Mucosa of descending colon (tissue), 3 donors: Measurements from ENCODE around the gene PARP8. TPM values are rescaled to one million over a fixed set of nuclear protein-coding genes. Genes with fewer than 3 reads are reported as not detected.

Source experiments
- ATAC-seq: fragments of 200-7000 bp; cut with Tn5 transposase; one replicate; pipeline ENCODE4 v1.9.1; 2020; ENCODE audit warnings: mild to moderate bottlenecking, moderate library complexity
- DNase-seq, 3 donors: peaks; one replicate each; pipeline ENCODE4 v3.0.0-alpha.2; 2020
- H3K36me3 ChIP-seq: fragments of 200-600 bp; one replicate; pipeline ENCODE4 v1.8.0; 2021; ENCODE audit warnings: low read depth, mild to moderate bottlenecking
- H3K4me1 ChIP-seq: fragments of 200-600 bp; one replicate; pipeline ENCODE4 v1.8.0; 2021; ENCODE audit warnings: low read depth, mild to moderate bottlenecking
- H3K4me3 ChIP-seq: fragments of 200-600 bp; one replicate; pipeline ENCODE4 v1.8.0; 2021; ENCODE audit warnings: mild to moderate bottlenecking
- H3K9me3 ChIP-seq: fragments of 200-600 bp; one replicate; pipeline ENCODE4 v1.8.0; 2021; ENCODE audit warnings: mild to moderate bottlenecking
- CTCF ChIP-seq: fragments of 200-600 bp; IDR thresholded peaks from one replicate; pipeline ENCODE4 v1.8.0; 2022; ENCODE audit warnings: antibody characterized with exemption, mild to moderate bottlenecking
- intact Hi-C, 2 donors: fragments of 100-400 bp; cut with DNase I in 1 of 2; cut with micrococcal nuclease in 1 of 2; formaldehyde crosslinking; loops; one replicate each; pipeline versions ENCODE4 v1.11.0 to v1.11.1; 2022; cut with DNase I, micrococcal nuclease
- total RNA-seq, 3 donors: library from RNA; stranded (reverse); fragmentation: NEBNext Ultra II Directional in 2 of 3; extraction: Animal tissue kit (Norgen Biotek cat#: 25700) in 2 of 3; gene quantifications; one replicate each; pipeline versions ENCODE4 v1.2.1 to v1.2.4, GENCODE V29; 2021 to 2023
- donor health status: DM: no; HTN: no; CAD: no; lungs with moderate emphysema.
- donor health status: DM: no; HTN: no; CAD: no.
- donor health status: DM: no; HTN: yes; CAD: no.

The PARP8 gene
- total RNA-seq, 3 donors from 2014 or later: 7.4 to 29.3 (median 20.1) TPM

- TF ChIP-seq CTCF: no peak
- intact Hi-C loops: no loop called here
- H3K36me3 ChIP-seq: no peaks in the 10 kb centered on the region
- ATAC-seq (no peak), DNase-seq (no peak)
- H3K4me3 ChIP-seq: no peak overlapping the region
- H3K4me1 ChIP-seq: no peaks in the 10 kb centered on the region
- no peaks in the 10 kb centered on the region for H3K9me3 ChIP-seq
These were observed 156.3 kb downstream of the PARP8 start for GRCh38 chr5:50822761-50823160.

- no peak for TF ChIP-seq CTCF
These were observed 157.1 kb downstream of the PARP8 start for GRCh38 chr5:50823568-50823967.

GRCh38 chr5:50824109-50824508 lies 157.7 kb downstream of the PARP8 start:
- Histone ChIP-seq H3K4me3 (no peak overlapping the region), H3K4me1 (no peaks in the 10 kb centered on the region), H3K9me3 (no peaks in the 10 kb centered on the region), H3K36me3 (no peaks in the 10 kb centered on the region)
- intact Hi-C loops: no loop called here
- no peak for TF ChIP-seq CTCF
- DNase-seq: no peak
- ATAC-seq: no peak

More at GRCh38 chr5:50823568-50823967, 157.1 kb downstream of the PARP8 start:
- intact Hi-C loops: no loop called here
- DNase-seq (no peak), ATAC-seq (no peak)
- no peaks in the 10 kb centered on the region for H3K4me1 ChIP-seq
- H3K9me3 ChIP-seq: no peaks in the 10 kb centered on the region
- no peaks in the 10 kb centered on the region for H3K36me3 ChIP-seq
- H3K4me3 ChIP-seq: no peak overlapping the region

GRCh38 chr5:50827516-50828247 lies 161.2 kb downstream of the PARP8 start:
- Histone ChIP-seq H3K9me3 (no peaks in the 10 kb centered on the region), H3K36me3 (no peaks in the 10 kb centered on the region), H3K4me3 (no peak overlapping the region), H3K4me1 (no peaks in the 10 kb centered on the region)
- no peak for DNase-seq
- TF ChIP-seq CTCF: no peak
- intact Hi-C loops: no loop called here
- ATAC-seq: no peak

- Histone ChIP-seq H3K4me3 (no peak overlapping the region), H3K36me3 (no peaks in the 10 kb centered on the region), H3K4me1 (no peaks in the 10 kb centered on the region), H3K9me3 (no peaks in the 10 kb centered on the region)
- DNase-seq (no peak), ATAC-seq (no peak)
- TF ChIP-seq CTCF: no peak
- intact Hi-C loops: no loop called here
These were observed 162.6 kb downstream of the PARP8 start for GRCh38 chr5:50829023-50829422.
